H1 (cell line): ENCODE measurements around the gene RFNG. TPM values are rescaled to one million over a fixed set of nuclear protein-coding genes. Genes with fewer than 3 reads are reported as not detected.

Source experiments
- CHD1 ChIP-seq: IDR thresholded peaks from 2 replicates; pipeline ENCODE4 v1.6.1; 2012; ENCODE audit warnings: low read depth, low read length, improper control_type of control experiment
- GTF2F1 ChIP-seq: IDR thresholded peaks from 2 replicates; pipeline ENCODE4 v1.6.1; 2012; ENCODE audit warnings: low read depth, low read length, improper control_type of control experiment, borderline replicate concordance
- JUND ChIP-seq: IDR thresholded peaks from 2 replicates; pipeline ENCODE4 v1.6.1; 2011; ENCODE audit warnings: mild to moderate bottlenecking, improper control_type of control experiment, low read length
- NRF1 ChIP-seq: IDR thresholded peaks from 2 replicates; pipeline ENCODE4 v1.6.1; 2011; ENCODE audit warnings: mild to moderate bottlenecking, low read depth, low read length, improper control_type of control experiment
- PHF8 ChIP-seq: fragments of 200-600 bp; sonication (generic); conservative IDR thresholded peaks from 2 replicates; pipeline ENCODE4 v1.7.1; 2012; ENCODE audit warnings: low read depth, mild to moderate bottlenecking, inconsistent platforms, low read length, moderate library complexity
- RAD21 ChIP-seq, 2 experiments: IDR thresholded peaks in 1 of 2; conservative IDR thresholded peaks in 1 of 2; 2 replicates each; pipeline ENCODE4 v1.6.1; 2011; ENCODE audit warnings: low read depth in 2 of 2, low read length in 2 of 2, improper control_type of control experiment in 1 of 2, inconsistent platforms in 1 of 2, mild to moderate bottlenecking in 1 of 2, moderate library complexity in 1 of 2
- RXRA ChIP-seq: IDR thresholded peaks from 2 replicates; pipeline ENCODE4 v1.6.1; 2011; ENCODE audit warnings: low read depth, mild to moderate bottlenecking, low read length, moderate library complexity; ENCODE audit not compliant: insufficient read depth
- SRF ChIP-seq: IDR thresholded peaks from 2 replicates; pipeline ENCODE4 v1.6.1; 2011; ENCODE audit warnings: mild to moderate bottlenecking, low read depth, low read length, moderate library complexity
- polyA plus RNA-seq, 7 experiments: library from polyadenylated mRNA; depleted of rRNA in 3 of 7; stranded (reverse) in 5 of 7; unstranded in 2 of 7; fragments of >200 nt in 5 of 7; fragments of 200-250 nt in 2 of 7; gene quantifications; 1 replicate in 5 of 7; 2 replicates in 1 of 7; 4 replicates in 1 of 7; pipeline versions ENCODE4 v1.2.1 to v1.2.3, GENCODE V29; 2011 to 2013; ENCODE audit warnings: missing spikeins in 2 of 7, mixed read lengths in 2 of 7
- total RNA-seq: library from RNA; stranded (reverse); fragmentation: NEBNext Ultra II Directional; extraction: Animal tissue kit (Norgen Biotek cat#: 25700); gene quantifications from 2 replicates; pipeline ENCODE4 v1.2.1, GENCODE V29; 2021
- TF ChIP-seq, protein P1 (sequence below): fragments of 300-600 bp; sonication (generic); IDR thresholded peaks from 2 replicates; pipeline ENCODE4 v1.7.1; 2012; ENCODE audit warnings: low read length, moderate library complexity, mild to moderate bottlenecking, inconsistent platforms; ENCODE audit not compliant: insufficient replicate concordance

Gene RFNG
- total and polyA plus RNA-seq, 2 of the 8 experiments (the other 6 are each of a cell fraction or from before 2014, with no cell fraction given): 26.7 to 28.4 TPM

DNA sequence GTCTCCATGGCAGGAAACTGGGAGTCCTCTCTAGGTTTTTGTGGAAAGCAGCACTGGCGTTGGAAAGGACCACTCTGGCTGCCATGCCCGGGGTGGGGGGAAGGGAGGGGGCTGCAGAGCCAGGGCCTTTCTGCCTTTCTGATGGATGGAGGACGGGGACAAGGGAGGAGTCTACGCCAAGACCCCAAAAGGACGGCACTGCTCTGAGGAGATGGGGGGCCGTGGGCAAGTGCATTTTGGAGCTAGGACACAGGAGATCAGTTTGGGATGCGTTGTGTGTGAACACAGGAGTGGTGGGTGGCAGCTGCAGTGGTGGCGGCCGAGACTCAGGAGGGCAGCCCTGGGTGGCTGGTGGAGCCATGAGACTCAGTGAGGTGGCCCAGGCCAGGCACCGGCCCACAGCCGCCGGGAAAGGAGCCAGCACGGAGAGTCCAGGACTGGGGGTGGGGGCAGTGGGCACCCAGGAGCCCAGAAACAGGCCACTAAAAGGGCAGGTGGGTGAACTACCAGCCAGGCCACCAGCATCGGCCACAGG, 31.0 kb downstream of the RFNG start (continued):
- TF ChIP-seq GTF2F1: no peak
- TF ChIP-seq JUND: no peak
- no peak for TF ChIP-seq PHF8
- TF ChIP-seq RXRA: no peak
- no peak for TF ChIP-seq CHD1
- TF ChIP-seq, protein P1, sequence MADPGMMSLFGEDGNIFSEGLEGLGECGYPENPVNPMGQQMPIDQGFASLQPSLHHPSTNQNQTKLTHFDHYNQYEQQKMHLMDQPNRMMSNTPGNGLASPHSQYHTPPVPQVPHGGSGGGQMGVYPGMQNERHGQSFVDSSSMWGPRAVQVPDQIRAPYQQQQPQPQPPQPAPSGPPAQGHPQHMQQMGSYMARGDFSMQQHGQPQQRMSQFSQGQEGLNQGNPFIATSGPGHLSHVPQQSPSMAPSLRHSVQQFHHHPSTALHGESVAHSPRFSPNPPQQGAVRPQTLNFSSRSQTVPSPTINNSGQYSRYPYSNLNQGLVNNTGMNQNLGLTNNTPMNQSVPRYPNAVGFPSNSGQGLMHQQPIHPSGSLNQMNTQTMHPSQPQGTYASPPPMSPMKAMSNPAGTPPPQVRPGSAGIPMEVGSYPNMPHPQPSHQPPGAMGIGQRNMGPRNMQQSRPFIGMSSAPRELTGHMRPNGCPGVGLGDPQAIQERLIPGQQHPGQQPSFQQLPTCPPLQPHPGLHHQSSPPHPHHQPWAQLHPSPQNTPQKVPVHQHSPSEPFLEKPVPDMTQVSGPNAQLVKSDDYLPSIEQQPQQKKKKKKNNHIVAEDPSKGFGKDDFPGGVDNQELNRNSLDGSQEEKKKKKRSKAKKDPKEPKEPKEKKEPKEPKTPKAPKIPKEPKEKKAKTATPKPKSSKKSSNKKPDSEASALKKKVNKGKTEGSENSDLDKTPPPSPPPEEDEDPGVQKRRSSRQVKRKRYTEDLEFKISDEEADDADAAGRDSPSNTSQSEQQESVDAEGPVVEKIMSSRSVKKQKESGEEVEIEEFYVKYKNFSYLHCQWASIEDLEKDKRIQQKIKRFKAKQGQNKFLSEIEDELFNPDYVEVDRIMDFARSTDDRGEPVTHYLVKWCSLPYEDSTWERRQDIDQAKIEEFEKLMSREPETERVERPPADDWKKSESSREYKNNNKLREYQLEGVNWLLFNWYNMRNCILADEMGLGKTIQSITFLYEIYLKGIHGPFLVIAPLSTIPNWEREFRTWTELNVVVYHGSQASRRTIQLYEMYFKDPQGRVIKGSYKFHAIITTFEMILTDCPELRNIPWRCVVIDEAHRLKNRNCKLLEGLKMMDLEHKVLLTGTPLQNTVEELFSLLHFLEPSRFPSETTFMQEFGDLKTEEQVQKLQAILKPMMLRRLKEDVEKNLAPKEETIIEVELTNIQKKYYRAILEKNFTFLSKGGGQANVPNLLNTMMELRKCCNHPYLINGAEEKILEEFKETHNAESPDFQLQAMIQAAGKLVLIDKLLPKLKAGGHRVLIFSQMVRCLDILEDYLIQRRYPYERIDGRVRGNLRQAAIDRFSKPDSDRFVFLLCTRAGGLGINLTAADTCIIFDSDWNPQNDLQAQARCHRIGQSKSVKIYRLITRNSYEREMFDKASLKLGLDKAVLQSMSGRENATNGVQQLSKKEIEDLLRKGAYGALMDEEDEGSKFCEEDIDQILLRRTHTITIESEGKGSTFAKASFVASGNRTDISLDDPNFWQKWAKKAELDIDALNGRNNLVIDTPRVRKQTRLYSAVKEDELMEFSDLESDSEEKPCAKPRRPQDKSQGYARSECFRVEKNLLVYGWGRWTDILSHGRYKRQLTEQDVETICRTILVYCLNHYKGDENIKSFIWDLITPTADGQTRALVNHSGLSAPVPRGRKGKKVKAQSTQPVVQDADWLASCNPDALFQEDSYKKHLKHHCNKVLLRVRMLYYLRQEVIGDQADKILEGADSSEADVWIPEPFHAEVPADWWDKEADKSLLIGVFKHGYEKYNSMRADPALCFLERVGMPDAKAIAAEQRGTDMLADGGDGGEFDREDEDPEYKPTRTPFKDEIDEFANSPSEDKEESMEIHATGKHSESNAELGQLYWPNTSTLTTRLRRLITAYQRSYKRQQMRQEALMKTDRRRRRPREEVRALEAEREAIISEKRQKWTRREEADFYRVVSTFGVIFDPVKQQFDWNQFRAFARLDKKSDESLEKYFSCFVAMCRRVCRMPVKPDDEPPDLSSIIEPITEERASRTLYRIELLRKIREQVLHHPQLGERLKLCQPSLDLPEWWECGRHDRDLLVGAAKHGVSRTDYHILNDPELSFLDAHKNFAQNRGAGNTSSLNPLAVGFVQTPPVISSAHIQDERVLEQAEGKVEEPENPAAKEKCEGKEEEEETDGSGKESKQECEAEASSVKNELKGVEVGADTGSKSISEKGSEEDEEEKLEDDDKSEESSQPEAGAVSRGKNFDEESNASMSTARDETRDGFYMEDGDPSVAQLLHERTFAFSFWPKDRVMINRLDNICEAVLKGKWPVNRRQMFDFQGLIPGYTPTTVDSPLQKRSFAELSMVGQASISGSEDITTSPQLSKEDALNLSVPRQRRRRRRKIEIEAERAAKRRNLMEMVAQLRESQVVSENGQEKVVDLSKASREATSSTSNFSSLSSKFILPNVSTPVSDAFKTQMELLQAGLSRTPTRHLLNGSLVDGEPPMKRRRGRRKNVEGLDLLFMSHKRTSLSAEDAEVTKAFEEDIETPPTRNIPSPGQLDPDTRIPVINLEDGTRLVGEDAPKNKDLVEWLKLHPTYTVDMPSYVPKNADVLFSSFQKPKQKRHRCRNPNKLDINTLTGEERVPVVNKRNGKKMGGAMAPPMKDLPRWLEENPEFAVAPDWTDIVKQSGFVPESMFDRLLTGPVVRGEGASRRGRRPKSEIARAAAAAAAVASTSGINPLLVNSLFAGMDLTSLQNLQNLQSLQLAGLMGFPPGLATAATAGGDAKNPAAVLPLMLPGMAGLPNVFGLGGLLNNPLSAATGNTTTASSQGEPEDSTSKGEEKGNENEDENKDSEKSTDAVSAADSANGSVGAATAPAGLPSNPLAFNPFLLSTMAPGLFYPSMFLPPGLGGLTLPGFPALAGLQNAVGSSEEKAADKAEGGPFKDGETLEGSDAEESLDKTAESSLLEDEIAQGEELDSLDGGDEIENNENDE: no peak
- TF ChIP-seq NRF1: no peak
- no peak for TF ChIP-seq SRF
- no peak for TF ChIP-seq RAD21 (IDR thresholded peaks at IDR 0.05 in 1 of 2, conservative IDR thresholded peaks at IDR 0.05 in 1 of 2; ENCODE audit: low read depth in 2 of 2, low read length in 2 of 2)
